Natural killer cell treated with Interleukin-12 subunit alpha and Interleukin-12 subunit beta and Interleukin-15 and Interleukin-18, amount 100 ng/mL, for 72 hours (primary cell): Measurements from ENCODE around the gene SRPRB. TPM values are rescaled to one million over a fixed set of nuclear protein-coding genes. Genes with fewer than 3 reads are reported as not detected.

Source experiments
- ATAC-seq, 2 donors: fragments of 150-1000 bp; cut with Tn5 transposase in 1 of 2; sonication (Bioruptor Pico), chemical (Tn5 transposase) in 1 of 2; 2 replicates each; pipeline ENCODE4 v1.10.0; 2021
- DNase-seq: peaks from one replicate; pipeline ENCODE4 v3.0.0; 2022; ENCODE audit warnings: low spot score
- H3K27ac Mint-ChIP-seq, 2 donors: 1 replicate in 1 of 2; 2 replicates in 1 of 2; pipeline ENCODE4 v1.8.0; 2022; ENCODE audit warnings: mixed read lengths in 2 of 2, mild to moderate bottlenecking in 1 of 2, moderate library complexity in 1 of 2
- H3K27me3 Mint-ChIP-seq, 2 donors: 1 replicate in 1 of 2; 2 replicates in 1 of 2; pipeline ENCODE4 v1.8.0; 2022; ENCODE audit warnings: mixed read lengths in 2 of 2
- H3K36me3 Mint-ChIP-seq: one replicate; pipeline ENCODE4 v1.8.0; 2022; ENCODE audit warnings: mixed read lengths
- H3K4me1 Mint-ChIP-seq, 2 donors: 1 replicate in 1 of 2; 2 replicates in 1 of 2; pipeline ENCODE4 v1.8.0; 2022; ENCODE audit warnings: low read depth in 2 of 2, mixed read lengths in 2 of 2, mild to moderate bottlenecking in 1 of 2
- H3K4me3 Mint-ChIP-seq: one replicate; pipeline ENCODE4 v1.8.0; 2022; ENCODE audit warnings: mixed read lengths
- H3K9me3 Mint-ChIP-seq: 2 replicates; pipeline ENCODE4 v1.8.0; 2022; ENCODE audit warnings: mixed read lengths
- total RNA-seq, 2 donors: library from RNA; stranded (reverse); gene quantifications; one replicate each; pipeline ENCODE4 v1.2.3, GENCODE V29; 2022

Gene SRPRB
- total RNA-seq, 2 donors from 2014 or later: 81.4 to 84.5 TPM

DNA sequence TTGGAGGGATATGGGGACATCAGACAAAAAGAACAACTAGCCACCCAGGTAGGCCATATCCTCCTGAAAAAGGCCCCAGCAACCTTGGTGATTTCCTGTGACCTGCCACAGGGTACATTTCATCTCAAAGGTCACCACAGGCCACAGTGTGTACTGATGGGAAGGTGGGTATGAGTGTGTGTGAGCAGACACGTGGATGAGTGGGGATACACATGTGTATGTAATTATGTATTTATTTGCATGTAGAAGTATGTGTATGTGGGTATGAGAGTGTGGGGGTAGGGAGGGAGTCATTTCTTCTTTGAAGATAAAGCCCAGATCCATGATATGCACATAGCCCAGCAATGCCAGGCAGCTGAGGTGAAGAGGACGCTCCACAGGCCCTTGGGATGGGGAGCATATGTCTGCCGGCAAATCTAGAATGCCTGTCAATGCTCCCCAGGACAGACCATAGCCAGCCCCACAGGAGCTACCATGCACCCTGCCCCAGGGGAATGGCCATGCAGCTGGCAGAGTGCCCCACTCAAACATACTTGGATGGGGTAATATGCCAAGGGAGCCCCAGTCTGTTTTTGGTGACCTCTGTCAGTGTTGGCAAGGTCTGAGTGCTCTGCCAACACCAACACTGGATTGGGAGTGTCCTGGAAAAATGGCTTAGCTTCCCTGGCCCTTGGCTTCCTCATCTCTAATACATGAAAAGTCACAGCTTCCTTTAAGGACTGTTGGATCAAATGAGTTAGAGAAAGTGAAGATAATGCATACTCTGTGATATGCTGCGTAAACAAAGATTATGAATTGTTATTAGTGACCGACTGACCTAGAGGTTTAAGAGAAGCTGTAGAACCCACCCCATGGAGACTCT lies 47.7 kb downstream of the SRPRB start:
- Mint-ChIP-seq H3K4me1 (peaks cover 6 to 8% of the 10 kb centered on the region in 2 donors), H3K9me3 (no peaks in the 10 kb centered on the region), H3K27me3 (peaks cover 2 to 5% of the 10 kb centered on the region in 2 donors), H3K4me3 (no peak overlapping the region), H3K36me3 (no peaks in the 10 kb centered on the region), H3K27ac (no peak overlapping the region)
- ATAC-seq (no peak), DNase-seq (no peak)

- Mint-ChIP-seq H3K4me3 (no peak overlapping the region), H3K36me3 (no peaks in the 10 kb centered on the region), H3K4me1 (peaks cover 6 to 8% of the 10 kb centered on the region in 2 donors), H3K9me3 (no peaks in the 10 kb centered on the region), H3K27me3 (peaks cover 0 to 5% of the 10 kb centered on the region in 2 donors), H3K27ac (no peak overlapping the region)
- DNase-seq (no peak), ATAC-seq (no peak)
Measured at GRCh38 chr3:133853925-133854227, 48.3 kb downstream of the SRPRB start.

- Mint-ChIP-seq H3K4me1 (peaks cover 6 to 8% of the 10 kb centered on the region in 2 donors), H3K27ac (no peak overlapping the region), H3K36me3 (no peaks in the 10 kb centered on the region), H3K27me3 (peaks cover 0 to 2% of the 10 kb centered on the region in 2 donors), H3K4me3 (no peak overlapping the region), H3K9me3 (no peaks in the 10 kb centered on the region)
- no peak for DNase-seq
- ATAC-seq: no peak
Measured at GRCh38 chr3:133854264-133855001, 48.8 kb downstream of the SRPRB start.

GRCh38 chr3:133855002-133855370 lies 49.4 kb downstream of the SRPRB start:
- no peak overlapping the region for H3K4me3 Mint-ChIP-seq
- no peaks in the 10 kb centered on the region for H3K36me3 Mint-ChIP-seq
- H3K27me3 Mint-ChIP-seq: peaks cover 0 to 2% of the 10 kb centered on the region in 2 donors
- no peak for DNase-seq
- no peaks in the 10 kb centered on the region for H3K9me3 Mint-ChIP-seq
- H3K4me1 Mint-ChIP-seq: peaks cover 6 to 8% of the 10 kb centered on the region in 2 donors
- H3K27ac Mint-ChIP-seq: no peak overlapping the region
- no peak for ATAC-seq

- Mint-ChIP-seq H3K9me3 (no peaks in the 10 kb centered on the region), H3K36me3 (no peaks in the 10 kb centered on the region), H3K4me3 (no peak overlapping the region), H3K27me3 (peaks cover 0 to 2% of the 10 kb centered on the region in 2 donors), H3K4me1 (peaks cover 6 to 8% of the 10 kb centered on the region in 2 donors), H3K27ac (no peak overlapping the region)
- DNase-seq (no peak), ATAC-seq (no peak)
Measured at GRCh38 chr3:133855772-133856171, 50.2 kb downstream of the SRPRB start.

- DNase-seq (no peak), ATAC-seq (peak in 1 of 2 donors; percentile 43)
- no peak overlapping the region for H3K4me3 Mint-ChIP-seq
- no peaks in the 10 kb centered on the region for H3K36me3 Mint-ChIP-seq
- H3K9me3 Mint-ChIP-seq: no peaks in the 10 kb centered on the region
- H3K27ac Mint-ChIP-seq: no peak overlapping the region
- peaks cover 0 to 2% of the 10 kb centered on the region in 2 donors for H3K27me3 Mint-ChIP-seq
- H3K4me1 Mint-ChIP-seq: peaks cover 3 to 5% of the 10 kb centered on the region in 2 donors
Measured at GRCh38 chr3:133856316-133856715, 50.7 kb downstream of the SRPRB start.

- ATAC-seq (peak in 1 of 2 donors; percentile 31), DNase-seq (no peak)
- no peaks in the 10 kb centered on the region for H3K9me3 Mint-ChIP-seq
- H3K27me3 Mint-ChIP-seq: peaks cover 0 to 2% of the 10 kb centered on the region in 2 donors
- no peak overlapping the region for H3K27ac Mint-ChIP-seq
- H3K4me3 Mint-ChIP-seq: no peak overlapping the region
- H3K4me1 Mint-ChIP-seq: peaks cover 0 to 3% of the 10 kb centered on the region in 2 donors
- H3K36me3 Mint-ChIP-seq: no peaks in the 10 kb centered on the region
Measured at GRCh38 chr3:133857767-133858166, 52.2 kb downstream of the SRPRB start.

GRCh38 chr3:133859381-133860234 lies 54.0 kb downstream of the SRPRB start:
- no peaks in the 10 kb centered on the region for H3K9me3 Mint-ChIP-seq

GRCh38 chr3:133860519-133860918 lies 54.9 kb downstream of the SRPRB start:
- DNase-seq: no peak

More at GRCh38 chr3:133859381-133860234, 54.0 kb downstream of the SRPRB start:
- Mint-ChIP-seq H3K4me1 (peaks cover 0 to 3% of the 10 kb centered on the region in 2 donors), H3K27ac (no peak overlapping the region), H3K27me3 (peaks cover 0 to under 1% of the 10 kb centered on the region in 2 donors), H3K36me3 (no peaks in the 10 kb centered on the region), H3K4me3 (no peak overlapping the region)
- DNase-seq: no peak
- no peak for ATAC-seq

GRCh38 chr3:133862161-133862560 lies 56.5 kb downstream of the SRPRB start:
- H3K4me3 Mint-ChIP-seq: no peak overlapping the region
- peak in 1 of 2 donors; percentile 21 for ATAC-seq
- no peaks in the 10 kb centered on the region for H3K9me3 Mint-ChIP-seq
- H3K4me1 Mint-ChIP-seq: peaks cover 0 to 3% of the 10 kb centered on the region in 2 donors
- no peak overlapping the region for H3K27ac Mint-ChIP-seq
- H3K36me3 Mint-ChIP-seq: no peaks in the 10 kb centered on the region
- no peak for DNase-seq
- H3K27me3 Mint-ChIP-seq: no peaks in the 10 kb centered on the region

More at GRCh38 chr3:133860519-133860918, 54.9 kb downstream of the SRPRB start:
- H3K27me3 Mint-ChIP-seq: no peaks in the 10 kb centered on the region
- H3K4me1 Mint-ChIP-seq: peaks cover 0 to 3% of the 10 kb centered on the region in 2 donors
- H3K9me3 Mint-ChIP-seq: no peaks in the 10 kb centered on the region
- H3K4me3 Mint-ChIP-seq: no peak overlapping the region
- H3K36me3 Mint-ChIP-seq: no peaks in the 10 kb centered on the region
- H3K27ac Mint-ChIP-seq: no peak overlapping the region
- ATAC-seq: no peak

DNA sequence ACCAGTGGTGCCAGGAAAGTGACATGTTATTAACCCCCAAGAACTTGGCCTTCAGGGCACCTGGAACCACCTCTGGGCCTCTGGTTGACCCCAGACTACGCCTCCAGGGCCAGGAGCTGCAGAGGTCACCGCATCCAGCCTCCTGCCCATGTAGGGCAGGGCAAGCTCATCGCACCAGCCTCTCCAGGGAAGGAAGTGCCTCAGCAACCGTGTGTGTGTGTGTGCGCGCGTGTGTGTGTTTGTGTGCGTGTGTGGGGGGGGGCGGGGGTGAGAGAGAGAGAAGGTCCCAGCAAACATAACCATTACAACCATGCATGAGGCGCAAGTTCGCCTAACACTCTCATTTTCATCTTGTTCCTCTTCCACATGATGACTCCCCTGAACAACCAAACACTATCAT lies 58.3 kb downstream of the SRPRB start:
- no peaks in the 10 kb centered on the region for H3K36me3 Mint-ChIP-seq
- H3K9me3 Mint-ChIP-seq: no peaks in the 10 kb centered on the region
- peaks cover 0 to 3% of the 10 kb centered on the region in 2 donors for H3K27me3 Mint-ChIP-seq
- DNase-seq (no peak), ATAC-seq (no peak)
- no peak overlapping the region for H3K4me3 Mint-ChIP-seq
- H3K4me1 Mint-ChIP-seq: no peaks in the 10 kb centered on the region
- no peak overlapping the region for H3K27ac Mint-ChIP-seq

DNA sequence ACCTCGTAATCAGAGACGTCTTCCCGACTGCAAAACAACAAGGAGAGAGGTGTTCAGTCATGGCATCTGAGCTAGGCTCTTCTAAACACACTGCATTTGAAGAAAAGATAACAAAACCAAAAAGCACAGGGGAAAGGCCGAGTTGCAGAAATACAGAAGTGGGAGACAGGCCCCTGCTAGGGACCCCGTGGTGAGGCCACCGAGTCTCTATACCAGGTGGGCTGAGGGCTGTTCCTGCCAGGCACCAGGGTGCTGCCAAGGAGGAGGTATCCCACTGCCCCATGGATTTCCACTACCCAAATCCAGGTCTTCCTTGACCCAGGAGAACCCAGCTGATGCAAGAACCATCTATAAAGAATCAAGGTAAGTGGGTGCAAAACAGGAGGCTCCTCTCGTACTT lies 59.0 kb downstream of the SRPRB start:
- ATAC-seq: no peak
- H3K4me3 Mint-ChIP-seq: no peak overlapping the region
- H3K36me3 Mint-ChIP-seq: no peaks in the 10 kb centered on the region

DNA sequence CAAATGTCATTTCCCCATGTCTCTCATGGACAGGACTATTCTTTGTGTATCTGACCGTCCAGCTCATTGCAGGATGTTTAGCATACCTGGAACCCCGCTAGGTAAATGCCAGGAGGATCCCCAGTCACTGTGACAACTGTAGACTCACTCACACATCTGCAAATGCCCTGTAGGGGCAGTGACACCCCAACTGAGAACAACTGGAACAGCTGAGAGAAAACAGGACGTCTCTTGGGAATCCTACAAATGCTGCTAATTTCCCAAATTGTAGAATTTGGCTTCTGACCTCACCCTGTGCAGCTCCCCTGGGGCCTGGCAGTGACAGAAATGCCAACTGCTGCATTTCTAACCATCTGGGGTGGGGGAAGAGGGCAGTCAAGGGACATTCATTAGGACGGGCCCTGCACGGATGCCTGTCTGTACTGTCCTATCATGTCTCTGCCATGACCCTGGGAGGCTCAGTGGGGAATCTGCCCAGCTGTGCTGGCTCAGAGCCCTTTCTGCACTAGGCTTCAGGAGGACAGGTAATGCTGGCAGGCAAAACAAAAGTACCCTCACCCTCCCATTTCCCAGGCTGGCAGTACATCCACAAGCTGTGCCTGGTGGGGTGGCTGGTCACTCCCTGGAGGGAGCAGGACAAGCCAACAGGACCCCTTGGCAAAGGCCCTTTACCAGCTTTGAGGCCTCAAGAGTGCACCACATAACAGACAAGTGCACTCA lies 59.7 kb downstream of the SRPRB start:
- no peak for DNase-seq
- H3K4me3 Mint-ChIP-seq: no peak overlapping the region
- no peak overlapping the region for H3K27ac Mint-ChIP-seq
- no peaks in the 10 kb centered on the region for H3K9me3 Mint-ChIP-seq
- H3K27me3 Mint-ChIP-seq: peaks cover 0 to 3% of the 10 kb centered on the region in 2 donors
- H3K4me1 Mint-ChIP-seq: no peaks in the 10 kb centered on the region
- no peaks in the 10 kb centered on the region for H3K36me3 Mint-ChIP-seq
- no peak for ATAC-seq

More for the DNA sequence above, 59.0 kb downstream of the SRPRB start:
- peaks cover 0 to 3% of the 10 kb centered on the region in 2 donors for H3K27me3 Mint-ChIP-seq
- no peak for DNase-seq
- H3K9me3 Mint-ChIP-seq: no peaks in the 10 kb centered on the region
- H3K27ac Mint-ChIP-seq: no peak overlapping the region
- H3K4me1 Mint-ChIP-seq: no peaks in the 10 kb centered on the region
